Endothelial cell of umbilical vein (primary cell): ENCODE measurements around the gene DIP2C. TPM values are rescaled to one million over a fixed set of nuclear protein-coding genes. Genes with fewer than 3 reads are reported as not detected.

Experiments used
- BruUV-seq: library from RNA; stranded (reverse); fragments of 400-500 nt; replicated peaks from 2 replicates; lab custom pipeline; 2021; lab: Mats Ljungman, UMichigan
- CTCF ChIA-PET: fragments of 300-600, 350-600 bp; sonication (Branson Sonifier 250); formaldehyde crosslinking; loops from one replicate; lab custom pipeline; 2021; ENCODE audit warnings: antibody characterized with exemption, inconsistent platforms; lab: Charles Lee
- POLR2A ChIA-PET: fragments of 300-600, 350-600 bp; sonication (Branson Sonifier 250); formaldehyde crosslinking; loops from one replicate; lab custom pipeline; 2021; ENCODE audit warnings: antibody characterized with exemption, inconsistent platforms; lab: Charles Lee
- DNase-seq: peaks from one replicate; pipeline ENCODE4 v3.0.0-alpha.2; 2011; ENCODE audit warnings: low read depth, low spot score
- FAIRE-seq: peaks from 2 replicates; lab custom pipeline; 2011; peaks lifted over from hg19 to GRCh38; lab: Jason Lieb, UNC
- H2AFZ ChIP-seq: 2 replicates; pipeline ENCODE4 v1.6.0; 2012; ENCODE audit warnings: low read depth, low read length, control low read depth, inconsistent platforms
- H3K27ac ChIP-seq: 2 replicates; pipeline ENCODE4 v1.5.1; 2011; ENCODE audit warnings: low read depth, mild to moderate bottlenecking, control low read depth, low read length, moderate library complexity; ENCODE audit not compliant: insufficient read depth
- H3K27me3 ChIP-seq, 2 experiments: 2 replicates each; pipeline versions ENCODE4 v1.6.0 to v1.6.1; 2011; ENCODE audit warnings: low read length in 2 of 2, mixed read lengths in 1 of 2; ENCODE audit not compliant: control insufficient read depth in 2 of 2, insufficient read depth in 2 of 2
- H3K36me3 ChIP-seq, 2 experiments: 2 replicates in 1 of 2; 3 replicates in 1 of 2; pipeline ENCODE4 v1.5.1; 2011; ENCODE audit warnings: low read length in 2 of 2, mild to moderate bottlenecking in 1 of 2, moderate library complexity in 1 of 2; ENCODE audit not compliant: control insufficient read depth in 2 of 2, insufficient read depth in 2 of 2; ENCODE audit errors: extremely low read depth in 1 of 2
- H3K4me1 ChIP-seq: 3 replicates; pipeline ENCODE4 v1.5.1; 2011; ENCODE audit warnings: mild to moderate bottlenecking, low read length; ENCODE audit not compliant: control insufficient read depth, insufficient read depth; ENCODE audit errors: extremely low read depth
- H3K4me2 ChIP-seq: 2 replicates; pipeline ENCODE4 v1.6.1; 2011; ENCODE audit warnings: low read length, control low read depth, mixed read lengths; ENCODE audit not compliant: insufficient read depth
- H3K4me3 ChIP-seq, 3 experiments: fragments of 200-600 bp in 1 of 3; sonication (generic), shearing (Covaris generic) in 1 of 3; replicated peaks in 1 of 3; 2 replicates each; pipeline ENCODE4 v1.5.1; 2011 to 2016; ENCODE audit warnings: control low read depth in 3 of 3, low read length in 3 of 3, mild to moderate bottlenecking in 2 of 3, inconsistent platforms in 1 of 3, low read depth in 1 of 3, moderate library complexity in 1 of 3; ENCODE audit not compliant: insufficient read depth in 1 of 3
- H3K79me2 ChIP-seq: 2 replicates; pipeline ENCODE4 v1.6.0; 2012; ENCODE audit warnings: low read length, inconsistent platforms; ENCODE audit not compliant: control insufficient read depth, insufficient read depth
- H3K9ac ChIP-seq: replicated peaks from 2 replicates; pipeline ENCODE3; 2011; ENCODE audit warnings: low read length, control low read depth; ENCODE audit not compliant: insufficient read depth; ENCODE audit errors: extremely low read depth
- H3K9me1 ChIP-seq: replicated peaks from 3 replicates; pipeline ENCODE4 v1.6.0; 2011; ENCODE audit warnings: mild to moderate bottlenecking, low read length; ENCODE audit not compliant: control insufficient read depth, insufficient read depth; ENCODE audit errors: extremely low read depth
- H3K9me3 ChIP-seq: replicated peaks from 2 replicates; pipeline ENCODE4 v1.5.1; 2012; ENCODE audit warnings: low read length, inconsistent platforms; ENCODE audit not compliant: control insufficient read depth, insufficient read depth
- H4K20me1 ChIP-seq: replicated peaks from 2 replicates; pipeline ENCODE3; 2011; ENCODE audit warnings: mild to moderate bottlenecking, low read length; ENCODE audit not compliant: control insufficient read depth, insufficient read depth; ENCODE audit errors: extremely low read depth
- CTCF ChIP-seq, 2 donors: IDR thresholded peaks; 1 replicate in 1 of 2; 2 replicates in 1 of 2; pipeline ENCODE4 v1.5.1; 2011; ENCODE audit warnings: low read length in 2 of 2, mild to moderate bottlenecking in 2 of 2, moderate library complexity in 2 of 2, control low read depth in 1 of 2, inconsistent platforms in 1 of 2, low read depth in 1 of 2; ENCODE audit not compliant: insufficient read depth in 1 of 2; ENCODE audit errors: extremely low read depth in 1 of 2
- EZH2 ChIP-seq: IDR thresholded peaks from 2 replicates; pipeline ENCODE4 v1.6.1; 2012; ENCODE audit warnings: borderline replicate concordance, low read depth, mild to moderate bottlenecking, moderate library complexity, low read length, inconsistent platforms; ENCODE audit not compliant: severe bottlenecking
- FOS ChIP-seq: IDR thresholded peaks from 2 replicates; pipeline ENCODE4 v1.6.1; 2011; ENCODE audit warnings: mild to moderate bottlenecking, low read length, moderate library complexity, borderline replicate concordance; ENCODE audit not compliant: insufficient read depth
- JUN ChIP-seq: IDR thresholded peaks from 2 replicates; pipeline ENCODE4 v1.6.1; 2011; ENCODE audit warnings: borderline replicate concordance, low read depth; ENCODE audit not compliant: insufficient read length, insufficient read depth
- MAX ChIP-seq: IDR thresholded peaks from 2 replicates; pipeline ENCODE4 v1.6.1; 2011; ENCODE audit not compliant: insufficient read depth, insufficient read length
- MYC ChIP-seq: IDR thresholded peaks from one replicate; pipeline ENCODE4 v1.6.1; 2011; ENCODE audit warnings: mild to moderate bottlenecking, low read depth, low read length
- POLR2A ChIP-seq: IDR thresholded peaks from 2 replicates; pipeline ENCODE4 v1.6.1; 2012; ENCODE audit warnings: low read depth, mild to moderate bottlenecking, control low read depth, low read length
- POLR2AphosphoS5 ChIP-seq: IDR thresholded peaks from 2 replicates; pipeline ENCODE4 v1.6.1; 2012; ENCODE audit warnings: low read depth, mild to moderate bottlenecking, control low read depth, low read length, moderate library complexity; ENCODE audit not compliant: insufficient read depth
- dilution Hi-C: fragments of 300-500 bp; cut with MboI; formaldehyde crosslinking; loops from one replicate; pipeline ENCODE4 v1.15.0; 2019; ENCODE audit warnings: low sequenced_read_pairs; ENCODE audit not compliant: extremely low pct_ligation_motif_present
- intact Hi-C: fragments of 100-400 bp; cut with micrococcal nuclease; formaldehyde crosslinking; loops from one replicate; pipeline ENCODE4 v1.10.0; 2022
- polyA plus RNA-seq, 4 experiments: library from polyadenylated mRNA; depleted of rRNA in 3 of 4; stranded (reverse) in 3 of 4; unstranded in 1 of 4; fragments of >200 nt; gene quantifications; 2 replicates each; pipeline versions ENCODE4 v1.2.1 to v1.2.3, GENCODE V29; 2011 to 2012; ENCODE audit warnings: missing spikeins in 1 of 4
- total RNA-seq: library from RNA; stranded (reverse); gene quantifications from 2 replicates; pipeline ENCODE4 v1.2.3, GENCODE V29; 2021

DIP2C gene
- total and polyA plus RNA-seq, 2 donors (not counting 3 experiments of a cell fraction or from before 2014, with no cell fraction given): 3.6 to 10.7 TPM

GRCh38 chr10:580778-581177 lies 108.7 kb downstream of the DIP2C start:
- Histone ChIP-seq H3K4me2 (no peak overlapping the region), H3K9me1 (no peaks in the 10 kb centered on the region), H3K79me2 (no peaks in the 10 kb centered on the region), H3K9ac (no peak overlapping the region), H3K9me3 (no peaks in the 10 kb centered on the region), H4K20me1 (no peaks in the 10 kb centered on the region), H3K4me3 (no peak overlapping the region), H3K36me3 (no peaks in the 10 kb centered on the region), H3K27me3 (no peaks in the 10 kb centered on the region), H2AFZ (no peak overlapping the region), H3K4me1 (no peaks in the 10 kb centered on the region), H3K27ac (no peak overlapping the region)
- BruUV-seq: no TSS peak
- no peak for DNase-seq
- FAIRE-seq: no peak
- ChIA-PET CTCF (no interaction called here), POLR2A (no interaction called here)
- TF ChIP-seq CTCF (IDR thresholded peaks at IDR 0.05; ENCODE audit: extremely low read depth in 1 of 2, insufficient read depth in 1 of 2, low read depth in 1 of 2, low read length in 2 of 2) (no peak), POLR2A (no peak), JUN (no peak), MYC (no peak), FOS (no peak), EZH2 (no peak), MAX (no peak), POLR2AphosphoS5 (no peak)
- intact Hi-C loops: no loop called here
- dilution Hi-C loops: no loop called here
